Liver (tissue), 9 donors: ENCODE measurements around the gene DNAH8. TPM values are rescaled to one million over a fixed set of nuclear protein-coding genes. Genes with fewer than 3 reads are reported as not detected.

ENCODE experiments used
- DNase-seq: peaks from one replicate; pipeline ENCODE4 v3.0.0-alpha.2; 2017; ENCODE audit warnings: low spot score
- H3K27ac ChIP-seq, 2 donors: one replicate each; pipeline ENCODE4 v1.7.0; 2013; ENCODE audit warnings: inconsistent platforms in 2 of 2, low read length in 2 of 2, control low read depth in 1 of 2, low read depth in 1 of 2, mild to moderate bottlenecking in 1 of 2
- H3K27me3 ChIP-seq, 4 donors: one replicate each; pipeline versions ENCODE4 v1.6.1 to v1.7.0; 2013; ENCODE audit warnings: low read length in 3 of 4, inconsistent platforms in 1 of 4, mild to moderate bottlenecking in 1 of 4, moderate library complexity in 1 of 4; ENCODE audit not compliant: control insufficient read depth in 4 of 4, insufficient read depth in 4 of 4
- H3K36me3 ChIP-seq, 4 donors: one replicate each; pipeline versions ENCODE4 v1.6.1 to v1.7.0; 2013; ENCODE audit warnings: low read length in 3 of 4, mild to moderate bottlenecking in 3 of 4, low read depth in 1 of 4, moderate library complexity in 1 of 4; ENCODE audit not compliant: control insufficient read depth in 4 of 4, insufficient read depth in 3 of 4
- H3K4me1 ChIP-seq, 4 donors: one replicate each; pipeline versions ENCODE4 v1.6.1 to v1.7.0; 2013; ENCODE audit warnings: low read length in 3 of 4, mild to moderate bottlenecking in 3 of 4, moderate library complexity in 1 of 4; ENCODE audit not compliant: control insufficient read depth in 4 of 4, insufficient read depth in 4 of 4
- H3K4me3 ChIP-seq, 3 donors: one replicate each; pipeline versions ENCODE4 v1.6.1 to v1.7.0; 2013; ENCODE audit warnings: low read length in 3 of 3, control low read depth in 1 of 3, low read depth in 1 of 3, mild to moderate bottlenecking in 1 of 3
- H3K9ac ChIP-seq, 2 donors: one replicate each; pipeline ENCODE4 v1.7.0; 2013; ENCODE audit warnings: low read length in 2 of 2, mild to moderate bottlenecking in 2 of 2, moderate library complexity in 2 of 2, control low read depth in 1 of 2, low read depth in 1 of 2
- H3K9me3 ChIP-seq, 4 donors: one replicate each; pipeline versions ENCODE4 v1.6.1 to v1.7.0; 2013; ENCODE audit warnings: low read length in 3 of 4; ENCODE audit not compliant: control insufficient read depth in 4 of 4
- ATF3 ChIP-seq: IDR thresholded peaks from 2 replicates; pipeline ENCODE4 v1.6.1; 2016; ENCODE audit warnings: antibody characterized with exemption
- CTCF ChIP-seq: fragments of 150-350 bp; IDR thresholded peaks from 2 replicates; pipeline ENCODE4 v1.5.1; 2017; ENCODE audit warnings: improper control_type of control experiment, low read depth, low read length; ENCODE audit not compliant: missing input control
- EGR1 ChIP-seq, 2 donors: IDR thresholded peaks; 2 replicates each; pipeline ENCODE4 v1.6.1; 2016 to 2018; ENCODE audit warnings: antibody characterized with exemption in 2 of 2, low read depth in 2 of 2
- FOXA1 ChIP-seq: IDR thresholded peaks from 2 replicates; pipeline ENCODE4 v1.6.1; 2016; ENCODE audit warnings: antibody characterized with exemption
- FOXA2 ChIP-seq: IDR thresholded peaks from 2 replicates; pipeline ENCODE4 v1.6.1; 2016; ENCODE audit warnings: antibody characterized with exemption
- HNF4A ChIP-seq, 2 donors: conservative IDR thresholded peaks; 2 replicates each; pipeline ENCODE4 v1.6.1; 2016; ENCODE audit warnings: antibody characterized with exemption in 2 of 2, mild to moderate bottlenecking in 2 of 2
- HNF4G ChIP-seq: IDR thresholded peaks from 2 replicates; pipeline ENCODE4 v1.6.1; 2016; ENCODE audit warnings: antibody characterized with exemption
- NR2F2 ChIP-seq: IDR thresholded peaks from 2 replicates; pipeline ENCODE4 v1.6.1; 2016; ENCODE audit warnings: antibody characterized with exemption
- REST ChIP-seq: IDR thresholded peaks from 2 replicates; pipeline ENCODE4 v1.6.1; 2016; ENCODE audit warnings: antibody characterized with exemption, mild to moderate bottlenecking
- RXRA ChIP-seq, 2 donors: IDR thresholded peaks; 2 replicates each; pipeline ENCODE4 v1.6.1; 2017 to 2018; ENCODE audit warnings: antibody characterized with exemption in 2 of 2, mild to moderate bottlenecking in 1 of 2
- SP1 ChIP-seq: IDR thresholded peaks from 2 replicates; pipeline ENCODE4 v1.6.1; 2018; ENCODE audit warnings: antibody characterized with exemption, mild to moderate bottlenecking
- TAF1 ChIP-seq: conservative IDR thresholded peaks from 2 replicates; pipeline ENCODE4 v1.6.1; 2016; ENCODE audit warnings: antibody characterized with exemption, mild to moderate bottlenecking
- YY1 ChIP-seq: IDR thresholded peaks from 2 replicates; pipeline ENCODE4 v1.6.1; 2016; ENCODE audit warnings: antibody characterized with exemption, mild to moderate bottlenecking
- ZBTB33 ChIP-seq: IDR thresholded peaks from 2 replicates; pipeline ENCODE4 v1.6.1; 2016; ENCODE audit warnings: antibody characterized with exemption
- WGBS: extraction: QIAGEN DNeasy Blood & Tissue Kit; methylation state at CpG from one replicate; pipeline ENCODE4 v1.1.7; 2013; 5-methylcytosine and 5-hydroxymethylcytosine counted together
- polyA plus RNA-seq, 2 donors: library from polyadenylated mRNA; stranded (reverse) in 1 of 2; unstranded in 1 of 2; fragments of 200-250 nt in 1 of 2; fragments of >200 nt in 1 of 2; fragmentation: Nextera tagmentation in 1 of 2; extraction: Ambion mirVana in 1 of 2; gene quantifications; one replicate each; pipeline versions ENCODE4 v1.2.1 to v1.2.3, GENCODE V29; 2013 to 2015
- total RNA-seq, 2 donors: library from RNA; depleted of rRNA; stranded (reverse); fragments of >200 nt; gene quantifications; one replicate each; pipeline ENCODE4 v1.2.3, GENCODE V29; 2014
- donor health status: healthy.
- donor health status: healthy.
- donor health status: healthy.
- donor health status: healthy.
- donor health status: healthy.

The DNAH8 gene
- total and polyA plus RNA-seq, 4 donors = under 0.01 to 0.05 TPM; not detected in 2

GRCh38 chr6:38978139-38978704 lies 263.1 kb downstream of the DNAH8 start:
- 85% methylated on average over 3 of the region's 3 CpGs for WGBS
- TF ChIP-seq FOXA1 = no peak
- no peak for TF ChIP-seq ATF3
- no peak for TF ChIP-seq HNF4G
- TF ChIP-seq CTCF = no peak
- TF ChIP-seq EGR1 (IDR thresholded peaks at IDR 0.05; ENCODE audit: low read depth in 2 of 2) = no peak
- TF ChIP-seq RXRA (IDR thresholded peaks at IDR 0.05) = no peak
- no peak for TF ChIP-seq ZBTB33
- TF ChIP-seq REST = no peak
- Histone ChIP-seq H3K4me3 (no peak overlapping the region), H3K27me3 (peaks cover 0 to 14% (median 2%) of the 10 kb centered on the region in 4 donors), H3K4me1 (peaks cover 4 to 12% (median 7%) of the 10 kb centered on the region in 4 donors), H3K36me3 (no peaks in the 10 kb centered on the region), H3K27ac (no peak overlapping the region), H3K9me3 (no peaks in the 10 kb centered on the region), H3K9ac (no peak overlapping the region)
- no peak for DNase-seq

GRCh38 chr6:38982470-38982869 lies 267.4 kb downstream of the DNAH8 start:
- no peak overlapping the region for H3K9ac ChIP-seq
- H3K27ac ChIP-seq = no peak overlapping the region
- DNase-seq = no peak
- no peaks in the 10 kb centered on the region for H3K9me3 ChIP-seq
- no peaks in the 10 kb centered on the region for H3K36me3 ChIP-seq
- no peak overlapping the region for H3K4me3 ChIP-seq
- 54% methylated on average over 2 of the region's 2 CpGs for WGBS
- H3K4me1 ChIP-seq = no peaks in the 10 kb centered on the region
- H3K27me3 ChIP-seq = peaks cover 0 to 18% (median 3%) of the 10 kb centered on the region in 4 donors
- TF ChIP-seq FOXA2 = no peak
- no peak for TF ChIP-seq TAF1
- TF ChIP-seq SP1 = no peak
- TF ChIP-seq RXRA (IDR thresholded peaks at IDR 0.05) = no peak
- TF ChIP-seq YY1 = no peak
- TF ChIP-seq REST = no peak
- TF ChIP-seq HNF4A (conservative IDR thresholded peaks at IDR 0.05) = no peak
- no peak for TF ChIP-seq ZBTB33
- no peak for TF ChIP-seq CTCF
- no peak for TF ChIP-seq NR2F2
- TF ChIP-seq ATF3 = no peak
